Measurements from ENCODE around the gene EEF1E1. TPM values are rescaled to one million over a fixed set of nuclear protein-coding genes. Genes with fewer than 3 reads are reported as not detected.

Gene EEF1E1
- total and polyA plus RNA-seq, 9 of the 15 experiments (the other 6 are each of a cell fraction or from before 2014, with no cell fraction given): 135 to 1,355 (median 327) TPM

- H3K27me3 ChIP-seq (ENCODE audit: control insufficient read depth in 2 of 2, insufficient read depth in 2 of 2, low read length in 2 of 2): peaks cover 0 to 4% of the 10 kb centered on the region in 2 experiments; a peak in 1 of 5 replicates
- H2AFZ ChIP-seq (ENCODE audit: low read depth, low read length): no peak overlapping the region
- ATAC-seq: no peak
- in situ Hi-C loops (cut with MboI) (no loop called here), intact Hi-C loops (cut with micrococcal nuclease) (no loop called here)
- no peaks in the 10 kb centered on the region for H4K20me1 ChIP-seq (replicated peaks; ENCODE audit: control insufficient read depth, insufficient read depth, low read length)
- no peak overlapping the region for H3K4me3 ChIP-seq
- FAIRE-seq: no peak
- no TSS peak for BruUV-seq (replicated peaks)
- WGBS (ENCODE audit: insufficient coverage, low coverage, missing lambda C conversion rate): 58% methylated on average over 8 of the region's 8 CpGs
- no peaks in the 10 kb centered on the region for H3K4me1 ChIP-seq (replicated peaks in 1 of 2; ENCODE audit: control insufficient read depth in 2 of 2, insufficient read depth in 2 of 2, low read length in 2 of 2)
- no peak overlapping the region for H3K4me2 ChIP-seq (ENCODE audit: insufficient read depth, low read length)
- no peak overlapping the region for H3K27ac ChIP-seq (ENCODE audit: extremely low read depth, low read depth, low read length)
- no peaks in the 10 kb centered on the region for H3K9me3 ChIP-seq (replicated peaks; ENCODE audit: control insufficient read depth, insufficient read depth, low read depth, low read length)
- no peaks in the 10 kb centered on the region for H3K79me2 ChIP-seq (ENCODE audit: control insufficient read depth, insufficient read depth, low read length)
- no peak for DNase-seq (ENCODE audit: extremely low read depth in 1 of 4, low spot score in 3 of 4)
- CTCF ChIA-PET (ENCODE audit: low intra/inter-chr PET ratio): no interaction called here
- POLR2A ChIA-PET: interaction anchor here (1.4 to 2.0 kb wide), 2 partner anchors 14 to 30 kb away, joined by 3 to 9 read pairs; no protein-coding TSS in a partner anchor
- H3K9me1 ChIP-seq (ENCODE audit: control insufficient read depth, insufficient read depth, low read length): no peaks in the 10 kb centered on the region
- TF ChIP-seq ZNF175 (CRISPR knock-in tag; IDR thresholded peaks at IDR 0.05; ENCODE audit: low read depth) (no peak), MEIS2 (IDR thresholded peaks at IDR 0.05; ENCODE audit: partially characterized antibody) (no peak), FOXJ2 (tag; IDR thresholded peaks at IDR 0.05) (no peak), MXI1 (IDR thresholded peaks at IDR 0.05; ENCODE audit: low read depth, low read length) (no peak), NUFIP1 (IDR thresholded peaks at IDR 0.05; ENCODE audit: partially characterized antibody) (no peak), SMC3 (conservative IDR thresholded peaks at IDR 0.05; ENCODE audit: insufficient read depth, low read depth, low read length) (no peak), GABPB2 (CRISPR knock-in tag; conservative IDR thresholded peaks at IDR 0.05) (no peak), MTA3 (IDR thresholded peaks at IDR 0.05; ENCODE audit: borderline replicate concordance) (no peak), SLC30A9 (CRISPR knock-in tag; IDR thresholded peaks at IDR 0.05) (no peak), MAFG (tag; conservative IDR thresholded peaks at IDR 0.05) (no peak), TGIF2 (CRISPR knock-in tag; IDR thresholded peaks at IDR 0.05) (no peak), NR2C1 (IDR thresholded peaks at IDR 0.05) (no peak), NR2C1 (tag; IDR thresholded peaks at IDR 0.05) (no peak)
- TF ChIP-seq, protein P1, sequence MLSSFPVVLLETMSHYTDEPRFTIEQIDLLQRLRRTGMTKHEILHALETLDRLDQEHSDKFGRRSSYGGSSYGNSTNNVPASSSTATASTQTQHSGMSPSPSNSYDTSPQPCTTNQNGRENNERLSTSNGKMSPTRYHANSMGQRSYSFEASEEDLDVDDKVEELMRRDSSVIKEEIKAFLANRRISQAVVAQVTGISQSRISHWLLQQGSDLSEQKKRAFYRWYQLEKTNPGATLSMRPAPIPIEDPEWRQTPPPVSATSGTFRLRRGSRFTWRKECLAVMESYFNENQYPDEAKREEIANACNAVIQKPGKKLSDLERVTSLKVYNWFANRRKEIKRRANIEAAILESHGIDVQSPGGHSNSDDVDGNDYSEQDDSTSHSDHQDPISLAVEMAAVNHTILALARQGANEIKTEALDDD (IDR thresholded peaks at IDR 0.05): no peak
- TF ChIP-seq, protein P2, sequence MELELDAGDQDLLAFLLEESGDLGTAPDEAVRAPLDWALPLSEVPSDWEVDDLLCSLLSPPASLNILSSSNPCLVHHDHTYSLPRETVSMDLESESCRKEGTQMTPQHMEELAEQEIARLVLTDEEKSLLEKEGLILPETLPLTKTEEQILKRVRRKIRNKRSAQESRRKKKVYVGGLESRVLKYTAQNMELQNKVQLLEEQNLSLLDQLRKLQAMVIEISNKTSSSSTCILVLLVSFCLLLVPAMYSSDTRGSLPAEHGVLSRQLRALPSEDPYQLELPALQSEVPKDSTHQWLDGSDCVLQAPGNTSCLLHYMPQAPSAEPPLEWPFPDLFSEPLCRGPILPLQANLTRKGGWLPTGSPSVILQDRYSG (tag; conservative IDR thresholded peaks at IDR 0.05; ENCODE audit: low read depth): no peak
- no peak overlapping the region for H3K9ac ChIP-seq (ENCODE audit: insufficient read depth in 1 of 2, low read depth in 2 of 2, low read length in 2 of 2)
- no peaks in the 10 kb centered on the region for H3K36me3 ChIP-seq (ENCODE audit: control insufficient read depth, insufficient read depth, low read length)
These were observed 31.6 kb downstream of the EEF1E1 start for GRCh38 chr6:8070718-8071117.
